ENCODE results near the gene UNC13D. TPM values are rescaled to one million over a fixed set of nuclear protein-coding genes. Genes with fewer than 3 reads are reported as not detected.

UNC13D gene
- polyA plus RNA-seq, 3 donors, result 28.4 to 111 (median 53.3) TPM

DNA sequence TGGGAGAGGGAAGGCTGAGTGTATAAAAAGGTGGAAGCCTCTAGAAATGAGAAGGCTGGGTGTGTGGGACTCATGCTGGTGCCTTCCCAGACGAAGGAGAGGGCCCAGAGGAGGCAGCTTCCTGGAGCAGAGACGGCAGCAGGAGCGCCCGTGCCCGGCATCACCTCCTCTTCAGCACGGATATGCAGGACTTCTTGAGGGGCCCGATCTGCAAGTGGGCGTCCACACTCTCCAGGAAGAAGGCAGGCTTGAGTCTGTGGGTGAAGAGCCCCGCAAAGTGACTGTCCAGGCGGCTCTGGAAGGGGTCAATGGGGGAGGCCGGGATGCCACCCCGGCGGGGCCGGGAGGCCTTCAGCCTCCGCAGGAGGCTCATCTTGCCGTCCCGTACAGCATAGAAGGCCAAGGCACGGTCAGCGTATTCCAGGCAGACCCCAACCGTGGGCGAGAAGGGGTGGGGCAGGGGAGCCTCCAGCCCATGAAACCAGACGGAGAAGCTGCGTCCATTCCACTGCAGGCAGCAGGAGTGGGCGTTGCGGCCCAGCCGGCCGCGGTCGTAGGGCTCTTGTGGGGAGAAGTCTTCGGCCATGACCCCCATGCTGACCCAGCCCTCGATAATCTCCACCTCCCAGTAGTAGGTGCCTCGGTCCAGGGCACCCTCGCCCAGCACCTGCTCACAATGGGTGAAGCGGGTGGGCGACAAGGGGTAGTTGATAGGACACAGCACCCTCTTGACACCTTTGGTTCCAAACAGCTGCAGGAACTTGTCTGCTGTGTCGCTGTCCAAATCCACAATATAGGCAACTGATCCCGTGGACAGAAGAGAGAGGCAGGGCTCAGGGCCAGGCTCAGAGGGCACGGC, 30.3 kb upstream of the UNC13D start:
- WGBS (ENCODE audit: insufficient coverage), result 96% methylated on average over 26 of the region's 38 CpGs
- no peak overlapping the region for H3K4me2 ChIP-seq (replicated peaks; ENCODE audit: extremely low read depth, low read length, poor library complexity, severe bottlenecking)
- no peak overlapping the region for H3K4me3 Mint-ChIP-seq
- peaks cover 14 to 35% of the 10 kb centered on the region in 2 donors for H3K27me3 ChIP-seq (ENCODE audit: control insufficient read depth in 2 of 2, insufficient read depth in 2 of 2, low read length in 2 of 2)
- no peak overlapping the region for H3K4me3 ChIP-seq (replicated peaks in 1 of 3; ENCODE audit: low read depth in 2 of 3, low read length in 3 of 3)
- TF ChIP-seq, protein P1, sequence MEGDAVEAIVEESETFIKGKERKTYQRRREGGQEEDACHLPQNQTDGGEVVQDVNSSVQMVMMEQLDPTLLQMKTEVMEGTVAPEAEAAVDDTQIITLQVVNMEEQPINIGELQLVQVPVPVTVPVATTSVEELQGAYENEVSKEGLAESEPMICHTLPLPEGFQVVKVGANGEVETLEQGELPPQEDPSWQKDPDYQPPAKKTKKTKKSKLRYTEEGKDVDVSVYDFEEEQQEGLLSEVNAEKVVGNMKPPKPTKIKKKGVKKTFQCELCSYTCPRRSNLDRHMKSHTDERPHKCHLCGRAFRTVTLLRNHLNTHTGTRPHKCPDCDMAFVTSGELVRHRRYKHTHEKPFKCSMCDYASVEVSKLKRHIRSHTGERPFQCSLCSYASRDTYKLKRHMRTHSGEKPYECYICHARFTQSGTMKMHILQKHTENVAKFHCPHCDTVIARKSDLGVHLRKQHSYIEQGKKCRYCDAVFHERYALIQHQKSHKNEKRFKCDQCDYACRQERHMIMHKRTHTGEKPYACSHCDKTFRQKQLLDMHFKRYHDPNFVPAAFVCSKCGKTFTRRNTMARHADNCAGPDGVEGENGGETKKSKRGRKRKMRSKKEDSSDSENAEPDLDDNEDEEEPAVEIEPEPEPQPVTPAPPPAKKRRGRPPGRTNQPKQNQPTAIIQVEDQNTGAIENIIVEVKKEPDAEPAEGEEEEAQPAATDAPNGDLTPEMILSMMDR (IDR thresholded peaks at IDR 0.05), result no peak
- no peak overlapping the region for H2AFZ ChIP-seq (ENCODE audit: insufficient read depth, low read depth, low read length, poor library complexity, severe bottlenecking)
- no peak overlapping the region for H3K27ac Mint-ChIP-seq
- no peak for DNase-seq
- H3K36me3 Mint-ChIP-seq, result peaks cover 2 to 6% of the 10 kb centered on the region in 2 donors
- no peaks in the 10 kb centered on the region for H4K20me1 ChIP-seq (ENCODE audit: insufficient read depth, low read length)
- no peaks in the 10 kb centered on the region for H3K36me3 ChIP-seq (replicated peaks in 1 of 2; ENCODE audit: control insufficient read depth in 1 of 2, insufficient read depth in 2 of 2, low read length in 2 of 2)
- H3K79me2 ChIP-seq (ENCODE audit: insufficient read depth, low read length), result no peaks in the 10 kb centered on the region
- H3K9me3 ChIP-seq (replicated peaks in 1 of 2; ENCODE audit: control insufficient read depth in 1 of 2, insufficient read depth in 1 of 2, low read length in 2 of 2), result peaks cover 0 to 5% of the 10 kb centered on the region in 2 donors
- H3K9ac ChIP-seq (ENCODE audit: insufficient read depth, low read length, poor library complexity, severe bottlenecking), result no peak overlapping the region
- intact Hi-C loops (cut with micrococcal nuclease), result no loop called here
- H3K27me3 Mint-ChIP-seq (ENCODE audit: low read depth in 3 of 3), result peaks cover 36 to 46% (median 37%) of the 10 kb centered on the region in 3 donors
- H3K4me1 Mint-ChIP-seq, result peaks cover 28% of the 10 kb centered on the region
- peaks cover 0 to 14% (median 4%) of the 10 kb centered on the region in 7 donors for H3K9me3 Mint-ChIP-seq
- no peak overlapping the region for H3K27ac ChIP-seq (ENCODE audit: low read depth in 1 of 2, low read length in 2 of 2)
- peaks cover 27 to 38% of the 10 kb centered on the region in 2 donors for H3K4me1 ChIP-seq (ENCODE audit: control insufficient read depth in 1 of 2, insufficient read depth in 2 of 2, low read length in 2 of 2)

- 95% methylated on average over 6 of the region's 11 CpGs for WGBS (ENCODE audit: insufficient coverage)
- Histone ChIP-seq H3K4me2 (replicated peaks; ENCODE audit: extremely low read depth, low read length, poor library complexity, severe bottlenecking) (no peak overlapping the region), H3K9ac (ENCODE audit: insufficient read depth, low read length, poor library complexity, severe bottlenecking) (no peak overlapping the region), H3K79me2 (ENCODE audit: insufficient read depth, low read length) (no peaks in the 10 kb centered on the region), H3K4me1 (ENCODE audit: control insufficient read depth in 1 of 2, insufficient read depth in 2 of 2, low read length in 2 of 2) (peaks cover 24 to 34% of the 10 kb centered on the region in 2 donors), H3K9me3 (replicated peaks in 1 of 2; ENCODE audit: control insufficient read depth in 1 of 2, insufficient read depth in 1 of 2, low read length in 2 of 2) (no peaks in the 10 kb centered on the region), H3K36me3 (replicated peaks in 1 of 2; ENCODE audit: control insufficient read depth in 1 of 2, insufficient read depth in 2 of 2, low read length in 2 of 2) (no peaks in the 10 kb centered on the region), H3K27me3 (ENCODE audit: control insufficient read depth in 2 of 2, insufficient read depth in 2 of 2, low read length in 2 of 2) (peaks cover 9 to 27% of the 10 kb centered on the region in 2 donors), H3K4me3 (replicated peaks in 1 of 3; ENCODE audit: low read depth in 2 of 3, low read length in 3 of 3) (no peak overlapping the region), H4K20me1 (ENCODE audit: insufficient read depth, low read length) (no peaks in the 10 kb centered on the region), H3K27ac (ENCODE audit: low read depth in 1 of 2, low read length in 2 of 2) (no peak overlapping the region), H2AFZ (ENCODE audit: insufficient read depth, low read depth, low read length, poor library complexity, severe bottlenecking) (no peak overlapping the region)
- peaks cover 2 to 6% of the 10 kb centered on the region in 2 donors for H3K36me3 Mint-ChIP-seq
- no peak for DNase-seq
- intact Hi-C loops (cut with micrococcal nuclease), result no loop called here
- H3K27me3 Mint-ChIP-seq (ENCODE audit: low read depth in 3 of 3), result peaks cover 28 to 38% (median 29%) of the 10 kb centered on the region in 3 donors
- TF ChIP-seq, protein P1 (IDR thresholded peaks at IDR 0.05), result no peak
- peak overlapping the region in 1 of 2 donors; percentile 15 for H3K4me3 Mint-ChIP-seq
- H3K9me3 Mint-ChIP-seq, result peaks cover 0 to 10% (median 4%) of the 10 kb centered on the region in 7 donors
- H3K27ac Mint-ChIP-seq, result no peak overlapping the region
- H3K4me1 Mint-ChIP-seq, result peaks cover 23% of the 10 kb centered on the region
Observed at GRCh38 chr17:75873587-75874322, 29.6 kb upstream of the UNC13D start.
